ENCODE results near the gene RBM20. TPM values are rescaled to one million over a fixed set of nuclear protein-coding genes. Genes with fewer than 3 reads are reported as not detected.

RBM20 gene
- total and polyA plus RNA-seq, 2 experiments from 2014 or later = 0.05 to 0.17 TPM

- no peak for TF ChIP-seq POLR2AphosphoS5 (IDR thresholded peaks at IDR 0.05; ENCODE audit: low read depth)
- TF ChIP-seq ZNF331 (CRISPR knock-in tag; IDR thresholded peaks at IDR 0.05; ENCODE audit: low read depth) = no peak
- TF ChIP-seq ZNF462 (CRISPR knock-in tag; IDR thresholded peaks at IDR 0.05) = no peak
- TF ChIP-seq ZNF114 (CRISPR knock-in tag; IDR thresholded peaks at IDR 0.05) = no peak
- no peak for TF ChIP-seq CREB1 (CRISPR knock-in tag; IDR thresholded peaks at IDR 0.05; ENCODE audit: low read depth)
- TF ChIP-seq NANOG (IDR thresholded peaks at IDR 0.05; ENCODE audit: borderline replicate concordance) = no peak
- TF ChIP-seq ETS1 (IDR thresholded peaks at IDR 0.05) = no peak
- no peak for TF ChIP-seq EZH2phosphoT487 (IDR thresholded peaks at IDR 0.05; ENCODE audit: unreplicated experiment)
- TF ChIP-seq STAT1 (IDR thresholded peaks at IDR 0.05; ENCODE audit: unreplicated experiment) = no peak
- no peak for TF ChIP-seq EZH2 (IDR thresholded peaks at IDR 0.05; ENCODE audit: low read depth, unreplicated experiment)
- Histone ChIP-seq H2AFZ (0 out of 2 replicates have a peak overlapping the region, but pooled peaks have one; percentile 43), H4K20me1 (replicated peaks; ENCODE audit: insufficient read depth) (no peaks in the 10 kb centered on the region), H3K79me2 (replicated peaks; ENCODE audit: insufficient read depth) (no peaks in the 10 kb centered on the region), H3K36me3 (ENCODE audit: insufficient read depth) (no peaks in the 10 kb centered on the region), H3K27ac (ENCODE audit: low read depth) (no peak overlapping the region), H3K4me3 (no peak overlapping the region), H3K4me1 (ENCODE audit: insufficient read depth) (no peaks in the 10 kb centered on the region), H3K27me3 (ENCODE audit: insufficient read depth) (no peaks in the 10 kb centered on the region), H3F3A (replicated peaks; ENCODE audit: low read depth) (no peaks in the 10 kb centered on the region), H3K4me2 (no peak overlapping the region), H3K9me2 (ENCODE audit: insufficient read depth) (0 out of 2 replicates have a peak, but pooled peaks cover 4% of the 10 kb centered on the region)
- Mint-ChIP-seq H3K9me3 (no peaks in the 10 kb centered on the region), H3K27ac (no peak overlapping the region), H3K36me3 (ENCODE audit: low read depth) (no peaks in the 10 kb centered on the region), H3K4me3 (no peak overlapping the region), H3K4me1 (peaks cover 2% of the 10 kb centered on the region), H3K27me3 (ENCODE audit: insufficient read depth, low read depth, poor library complexity) (peaks cover 2% of the 10 kb centered on the region)
- ATAC-seq = no peak
- no peak for DNase-seq (ENCODE audit: low spot score)
Observed at GRCh38 chr10:110791541-110792073, 147.5 kb downstream of the RBM20 start.

All from GM23338 (cell line).